PC-9 (cell line): ENCODE results near the gene PON1.

Experiments used
- CTCF ChIP-seq: fragments of 200-600 bp; sonication (generic); conservative IDR thresholded peaks from 2 replicates; pipeline ENCODE4 v1.6.1; 2017; ENCODE audit warnings: mixed run types, antibody characterized with exemption, mild to moderate bottlenecking, moderate library complexity
- EZH2 ChIP-seq: fragments of 200-600 bp; sonication (generic); IDR thresholded peaks from 2 replicates; pipeline ENCODE4 v1.8.0; 2017; ENCODE audit warnings: antibody characterized with exemption, low read depth

GRCh38 chr7:95317546-95317945 lies 6.8 kb downstream of the PON1 start:
- TF ChIP-seq EZH2: no peak
- no peak for TF ChIP-seq CTCF
